Endothelial cell (in vitro differentiated cells): ENCODE measurements around the gene ISG20. TPM values are rescaled to one million over a fixed set of nuclear protein-coding genes. Genes with fewer than 3 reads are reported as not detected.

Experiments
- DNase-seq: peaks from one replicate; pipeline ENCODE4 v3.0.0; 2021; ENCODE audit warnings: low spot score
- H3K27ac Mint-ChIP-seq: one replicate; pipeline ENCODE4 v1.8.0; 2021; ENCODE audit warnings: mixed read lengths, inconsistent platforms; ENCODE audit not compliant: unreplicated experiment
- H3K27me3 Mint-ChIP-seq: one replicate; pipeline ENCODE4 v1.8.0; 2021; ENCODE audit warnings: mild to moderate bottlenecking, moderate library complexity, mixed read lengths, inconsistent platforms; ENCODE audit not compliant: unreplicated experiment
- H3K36me3 Mint-ChIP-seq: one replicate; pipeline ENCODE4 v1.8.0; 2021; ENCODE audit warnings: mild to moderate bottlenecking, low read depth, mixed read lengths, inconsistent platforms; ENCODE audit not compliant: unreplicated experiment
- H3K4me1 Mint-ChIP-seq: one replicate; pipeline ENCODE4 v1.8.0; 2021; ENCODE audit warnings: mild to moderate bottlenecking, mixed read lengths, inconsistent platforms; ENCODE audit not compliant: unreplicated experiment
- H3K4me3 Mint-ChIP-seq: one replicate; pipeline ENCODE4 v1.8.0; 2021; ENCODE audit warnings: mild to moderate bottlenecking, mixed read lengths, inconsistent platforms; ENCODE audit not compliant: unreplicated experiment
- H3K9me3 Mint-ChIP-seq: one replicate; pipeline ENCODE4 v1.8.0; 2021; ENCODE audit warnings: mixed read lengths, inconsistent platforms; ENCODE audit not compliant: unreplicated experiment
- CTCF ChIP-seq: fragments of 200-600 bp; sonication (generic); IDR thresholded peaks from one replicate; pipeline ENCODE4 v1.5.0; 2021; ENCODE audit warnings: antibody characterized with exemption; ENCODE audit not compliant: unreplicated experiment
- total RNA-seq: library from RNA; stranded (reverse); fragmentation: NEBNext Ultra II Directional; extraction: Animal tissue kit (Norgen Biotek cat#: 25700); gene quantifications from one replicate; pipeline ENCODE4 v1.2.1, GENCODE V29; 2021; ENCODE audit not compliant: unreplicated experiment

Gene ISG20
- total RNA-seq, 1 donor from 2014 or later, result 6.6 TPM

GRCh38 chr15:88697276-88697675 lies 58.5 kb downstream of the ISG20 start:
- H3K9me3 Mint-ChIP-seq, result no peaks in the 10 kb centered on the region
- no peak overlapping the region for H3K4me3 Mint-ChIP-seq
- no peak for TF ChIP-seq CTCF
- H3K36me3 Mint-ChIP-seq, result no peaks in the 10 kb centered on the region
- no peak for DNase-seq
- no peak overlapping the region for H3K27ac Mint-ChIP-seq
- H3K27me3 Mint-ChIP-seq, result peaks cover 2% of the 10 kb centered on the region
- H3K4me1 Mint-ChIP-seq, result no peaks in the 10 kb centered on the region

GRCh38 chr15:88699861-88700260 lies 61.0 kb downstream of the ISG20 start:
- H3K9me3 Mint-ChIP-seq, result no peaks in the 10 kb centered on the region
- H3K27me3 Mint-ChIP-seq, result peaks cover 2% of the 10 kb centered on the region
- DNase-seq, result no peak
- H3K27ac Mint-ChIP-seq, result no peak overlapping the region
- no peaks in the 10 kb centered on the region for H3K4me1 Mint-ChIP-seq
- H3K36me3 Mint-ChIP-seq, result no peaks in the 10 kb centered on the region
- no peak overlapping the region for H3K4me3 Mint-ChIP-seq
- no peak for TF ChIP-seq CTCF

- Mint-ChIP-seq H3K9me3 (no peaks in the 10 kb centered on the region), H3K4me3 (no peak overlapping the region), H3K4me1 (peaks cover 1% of the 10 kb centered on the region), H3K27ac (no peak overlapping the region), H3K27me3 (peaks cover 4% of the 10 kb centered on the region), H3K36me3 (no peaks in the 10 kb centered on the region)
- DNase-seq, result no peak
- TF ChIP-seq CTCF, result no peak
Observed at GRCh38 chr15:88700716-88701115, 61.9 kb downstream of the ISG20 start.

GRCh38 chr15:88701561-88702095 lies 62.8 kb downstream of the ISG20 start:
- Mint-ChIP-seq H3K27me3 (peaks cover 9% of the 10 kb centered on the region), H3K4me3 (no peak overlapping the region), H3K27ac (no peak overlapping the region), H3K9me3 (no peaks in the 10 kb centered on the region), H3K4me1 (peaks cover 4% of the 10 kb centered on the region), H3K36me3 (no peaks in the 10 kb centered on the region)
- TF ChIP-seq CTCF, result peak; percentile 32
- peak; percentile 46 for DNase-seq

- H3K4me3 Mint-ChIP-seq, result no peak overlapping the region
- no peak for TF ChIP-seq CTCF
- H3K27ac Mint-ChIP-seq, result no peak overlapping the region
- no peaks in the 10 kb centered on the region for H3K36me3 Mint-ChIP-seq
- peaks cover 4% of the 10 kb centered on the region for H3K4me1 Mint-ChIP-seq
- H3K9me3 Mint-ChIP-seq, result no peaks in the 10 kb centered on the region
- DNase-seq, result no peak
- H3K27me3 Mint-ChIP-seq, result peaks cover 9% of the 10 kb centered on the region
Observed at GRCh38 chr15:88702983-88703382, 64.2 kb downstream of the ISG20 start.
